Astrocyte (in vitro differentiated cells and primary cell): ENCODE data around the gene CEP128. TPM values are rescaled to one million over a fixed set of nuclear protein-coding genes. Genes with fewer than 3 reads are reported as not detected.

Experiments used
- DNase-seq: peaks from one replicate; pipeline ENCODE4 v3.0.0-alpha.2; 2010; ENCODE audit warnings: low read depth
- FAIRE-seq: peaks from 2 replicates; lab custom pipeline; 2011; peaks lifted over from hg19 to GRCh38; lab: Jason Lieb, UNC
- H2AFZ ChIP-seq: 2 replicates; pipeline ENCODE4 v1.6.0; 2012; ENCODE audit warnings: low read depth, low read length, inconsistent platforms
- H3K27ac ChIP-seq: 2 replicates; pipeline ENCODE4 v1.5.1; 2011; ENCODE audit warnings: low read depth, low read length, inconsistent platforms
- H3K27me3 ChIP-seq: 2 replicates; pipeline ENCODE4 v1.6.0; 2011; ENCODE audit warnings: low read length, inconsistent platforms; ENCODE audit not compliant: insufficient read depth
- H3K36me3 ChIP-seq: 2 replicates; pipeline ENCODE4 v1.5.1; 2011; ENCODE audit warnings: low read length, inconsistent platforms; ENCODE audit not compliant: insufficient read depth
- H3K4me1 ChIP-seq: 2 replicates; pipeline ENCODE4 v1.5.1; 2011; ENCODE audit warnings: low read length, inconsistent platforms; ENCODE audit not compliant: insufficient read depth
- H3K4me2 ChIP-seq: 2 replicates; pipeline ENCODE4 v1.6.0; 2012; ENCODE audit warnings: low read length, inconsistent platforms
- H3K4me3 ChIP-seq: 2 replicates; pipeline ENCODE4 v1.5.1; 2011; ENCODE audit warnings: low read depth, mild to moderate bottlenecking, low read length, inconsistent platforms; ENCODE audit not compliant: insufficient read depth
- H3K79me2 ChIP-seq: 2 replicates; pipeline ENCODE4 v1.6.0; 2012; ENCODE audit warnings: mild to moderate bottlenecking, low read length, inconsistent platforms; ENCODE audit not compliant: insufficient read depth
- H3K9ac ChIP-seq: 2 replicates; pipeline ENCODE4 v1.6.0; 2012; ENCODE audit warnings: mild to moderate bottlenecking, low read length, inconsistent platforms
- H3K9me3 ChIP-seq: 2 replicates; pipeline ENCODE4 v1.5.1; 2012; ENCODE audit warnings: low read depth, mild to moderate bottlenecking, low read length, inconsistent platforms; ENCODE audit not compliant: insufficient read depth
- H4K20me1 ChIP-seq: 2 replicates; pipeline ENCODE4 v1.6.0; 2012; ENCODE audit warnings: low read length, inconsistent platforms; ENCODE audit not compliant: insufficient read depth
- H3K27ac Mint-ChIP-seq: one replicate; pipeline ENCODE4 v1.8.0; 2021; ENCODE audit warnings: mild to moderate bottlenecking, mixed read lengths; ENCODE audit not compliant: unreplicated experiment
- H3K27me3 Mint-ChIP-seq: one replicate; pipeline ENCODE4 v1.8.0; 2021; ENCODE audit warnings: low read depth, mixed read lengths; ENCODE audit not compliant: unreplicated experiment
- H3K36me3 Mint-ChIP-seq: one replicate; pipeline ENCODE4 v1.8.0; 2021; ENCODE audit warnings: low read depth, mixed read lengths; ENCODE audit not compliant: unreplicated experiment
- H3K4me1 Mint-ChIP-seq: one replicate; pipeline ENCODE4 v1.8.0; 2021; ENCODE audit warnings: low read depth, mixed read lengths; ENCODE audit not compliant: unreplicated experiment
- H3K4me3 Mint-ChIP-seq: one replicate; pipeline ENCODE4 v1.8.0; 2021; ENCODE audit warnings: mild to moderate bottlenecking, moderate library complexity, mixed read lengths; ENCODE audit not compliant: unreplicated experiment
- H3K9me3 Mint-ChIP-seq: one replicate; pipeline ENCODE4 v1.8.0; 2021; ENCODE audit warnings: mild to moderate bottlenecking, mixed read lengths; ENCODE audit not compliant: unreplicated experiment
- EZH2 ChIP-seq: IDR thresholded peaks from 2 replicates; pipeline ENCODE4 v1.6.1; 2012; ENCODE audit warnings: mild to moderate bottlenecking, low read length, inconsistent platforms; ENCODE audit not compliant: insufficient read depth
- total RNA-seq: library from RNA; stranded (reverse); gene quantifications from 2 replicates; pipeline ENCODE4 v1.2.1, GENCODE V29; 2021
- TF ChIP-seq, protein P1 (sequence below): IDR thresholded peaks from 2 replicates; pipeline ENCODE4 v1.5.1; 2011; ENCODE audit warnings: low read depth, mild to moderate bottlenecking, inconsistent platforms, low read length, moderate library complexity; ENCODE audit not compliant: insufficient read depth

CEP128 gene
- total RNA-seq, 1 donor from 2014 or later, result 6.4 TPM

GRCh38 chr14:80780500-80780899 lies 161.0 kb downstream of the CEP128 start:
- Mint-ChIP-seq H3K9me3 (no peaks in the 10 kb centered on the region), H3K4me3 (no peak overlapping the region), H3K27me3 (no peaks in the 10 kb centered on the region), H3K36me3 (no peaks in the 10 kb centered on the region), H3K4me1 (no peaks in the 10 kb centered on the region), H3K27ac (no peak overlapping the region)
- DNase-seq (no peak), FAIRE-seq (no peak)
- no peak overlapping the region for H3K4me3 ChIP-seq
- no peak overlapping the region for H3K4me2 ChIP-seq
- H4K20me1 ChIP-seq, result no peaks in the 10 kb centered on the region
- H3K79me2 ChIP-seq, result no peaks in the 10 kb centered on the region
- H3K27ac ChIP-seq, result no peak overlapping the region
- TF ChIP-seq EZH2, result no peak
- TF ChIP-seq, protein P1, sequence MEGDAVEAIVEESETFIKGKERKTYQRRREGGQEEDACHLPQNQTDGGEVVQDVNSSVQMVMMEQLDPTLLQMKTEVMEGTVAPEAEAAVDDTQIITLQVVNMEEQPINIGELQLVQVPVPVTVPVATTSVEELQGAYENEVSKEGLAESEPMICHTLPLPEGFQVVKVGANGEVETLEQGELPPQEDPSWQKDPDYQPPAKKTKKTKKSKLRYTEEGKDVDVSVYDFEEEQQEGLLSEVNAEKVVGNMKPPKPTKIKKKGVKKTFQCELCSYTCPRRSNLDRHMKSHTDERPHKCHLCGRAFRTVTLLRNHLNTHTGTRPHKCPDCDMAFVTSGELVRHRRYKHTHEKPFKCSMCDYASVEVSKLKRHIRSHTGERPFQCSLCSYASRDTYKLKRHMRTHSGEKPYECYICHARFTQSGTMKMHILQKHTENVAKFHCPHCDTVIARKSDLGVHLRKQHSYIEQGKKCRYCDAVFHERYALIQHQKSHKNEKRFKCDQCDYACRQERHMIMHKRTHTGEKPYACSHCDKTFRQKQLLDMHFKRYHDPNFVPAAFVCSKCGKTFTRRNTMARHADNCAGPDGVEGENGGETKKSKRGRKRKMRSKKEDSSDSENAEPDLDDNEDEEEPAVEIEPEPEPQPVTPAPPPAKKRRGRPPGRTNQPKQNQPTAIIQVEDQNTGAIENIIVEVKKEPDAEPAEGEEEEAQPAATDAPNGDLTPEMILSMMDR, result no peak
- H3K36me3 ChIP-seq, result no peaks in the 10 kb centered on the region
- no peaks in the 10 kb centered on the region for H3K4me1 ChIP-seq
- H3K9me3 ChIP-seq, result no peaks in the 10 kb centered on the region
- H3K27me3 ChIP-seq, result no peaks in the 10 kb centered on the region
- no peak overlapping the region for H3K9ac ChIP-seq
- no peak overlapping the region for H2AFZ ChIP-seq

- Mint-ChIP-seq H3K4me3 (no peak overlapping the region), H3K27me3 (no peaks in the 10 kb centered on the region), H3K36me3 (no peaks in the 10 kb centered on the region), H3K4me1 (no peaks in the 10 kb centered on the region), H3K27ac (no peak overlapping the region), H3K9me3 (no peaks in the 10 kb centered on the region)
- DNase-seq, result no peak
- no peak overlapping the region for H2AFZ ChIP-seq
- FAIRE-seq, result no peak
- no peaks in the 10 kb centered on the region for H3K79me2 ChIP-seq
- TF ChIP-seq, protein P1, result no peak
- TF ChIP-seq EZH2, result no peak
- no peaks in the 10 kb centered on the region for H3K36me3 ChIP-seq
- no peak overlapping the region for H3K4me2 ChIP-seq
- H4K20me1 ChIP-seq, result no peaks in the 10 kb centered on the region
- no peaks in the 10 kb centered on the region for H3K27me3 ChIP-seq
- H3K27ac ChIP-seq, result no peak overlapping the region
- H3K4me1 ChIP-seq, result no peaks in the 10 kb centered on the region
- H3K4me3 ChIP-seq, result no peak overlapping the region
- no peaks in the 10 kb centered on the region for H3K9me3 ChIP-seq
- no peak overlapping the region for H3K9ac ChIP-seq
Observed at GRCh38 chr14:80776657-80777056, 164.9 kb downstream of the CEP128 start.

DNA sequence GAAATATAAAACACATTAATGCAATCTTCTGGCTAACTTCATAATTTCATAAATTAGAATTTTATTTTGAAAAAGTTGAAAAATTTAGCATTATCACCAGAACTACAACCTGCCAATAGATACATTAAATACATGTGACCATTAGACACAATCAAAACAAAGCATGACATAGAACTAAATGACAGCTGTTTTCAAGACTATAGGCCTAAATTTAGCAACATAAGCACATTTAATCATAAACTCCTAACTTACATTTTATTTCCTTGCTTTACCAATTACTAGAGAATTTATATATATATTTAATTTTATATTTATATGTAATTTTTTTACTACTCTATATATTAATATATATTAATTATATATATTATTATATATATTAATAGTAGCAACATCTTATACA lies 165.4 kb downstream of the CEP128 start:
- DNase-seq, result no peak
- Histone ChIP-seq H3K27me3 (no peaks in the 10 kb centered on the region), H4K20me1 (no peaks in the 10 kb centered on the region), H3K4me1 (no peaks in the 10 kb centered on the region), H3K27ac (no peak overlapping the region), H3K9ac (no peak overlapping the region), H2AFZ (no peak overlapping the region), H3K4me3 (no peak overlapping the region), H3K36me3 (no peaks in the 10 kb centered on the region), H3K4me2 (no peak overlapping the region), H3K79me2 (no peaks in the 10 kb centered on the region), H3K9me3 (no peaks in the 10 kb centered on the region)
- TF ChIP-seq, protein P1, result no peak
- no peak for TF ChIP-seq EZH2
- Mint-ChIP-seq H3K9me3 (no peaks in the 10 kb centered on the region), H3K36me3 (no peaks in the 10 kb centered on the region), H3K27ac (no peak overlapping the region), H3K4me1 (no peaks in the 10 kb centered on the region), H3K4me3 (no peak overlapping the region), H3K27me3 (no peaks in the 10 kb centered on the region)
- no peak for FAIRE-seq
